GM19468 (cell line): ENCODE results near the gene ACCS.
A peak's percentile ranks its signal among the peaks of the same experiment; 100 is the strongest.

Experiments
- ATAC-seq: cut with Tn5 transposase; IDR thresholded peaks from one replicate; pipeline ENCODE4 v1.9.1; 2021; ENCODE audit warnings: mild to moderate bottlenecking, moderate library complexity, moderate number of reproducible peaks; ENCODE audit not compliant: unreplicated experiment; ENCODE audit errors: extremely low read depth

The ACCS gene

GRCh38 chr11:44065841-44066731, at the start of gene ACCS:
Gene ACCS (plus strand): TSS chr11:44066270. CDS start chr11:44067628, 1,358 bp downstream.
- peak; percentile 94 for ATAC-seq

- no peak for ATAC-seq
Observed at GRCh38 chr11:44016546-44017442, 49.3 kb upstream of the ACCS start.

GRCh38 chr11:44017443-44018126, 48.5 kb upstream of the ACCS start:
- ATAC-seq: no peak

- no peak for ATAC-seq
Observed at GRCh38 chr11:44018127-44018521, 47.9 kb upstream of the ACCS start.

GRCh38 chr11:44018829-44019228, 47.2 kb upstream of the ACCS start:
- ATAC-seq: no peak

- ATAC-seq: no peak
Observed at GRCh38 chr11:44024977-44025376, 41.1 kb upstream of the ACCS start.

- ATAC-seq: no peak
Observed at GRCh38 chr11:44025727-44026126, 40.3 kb upstream of the ACCS start.

GRCh38 chr11:44028401-44028800, 37.7 kb upstream of the ACCS start:
- no peak for ATAC-seq

GRCh38 chr11:44028816-44029506, 37.1 kb upstream of the ACCS start:
- no peak for ATAC-seq

GRCh38 chr11:44029507-44029845, 36.6 kb upstream of the ACCS start:
- no peak for ATAC-seq

GRCh38 chr11:44029977-44030911, 35.8 kb upstream of the ACCS start:
- no peak for ATAC-seq

GRCh38 chr11:44030996-44031395, 35.1 kb upstream of the ACCS start:
- no peak for ATAC-seq

- no peak for ATAC-seq
Observed at GRCh38 chr11:44031549-44031948, 34.5 kb upstream of the ACCS start.

- ATAC-seq: no peak
Observed at GRCh38 chr11:44032299-44033085, 33.6 kb upstream of the ACCS start.

GRCh38 chr11:44033411-44033850, 32.6 kb upstream of the ACCS start:
- ATAC-seq: no peak

- ATAC-seq: no peak
Observed at GRCh38 chr11:44033856-44034255, 32.2 kb upstream of the ACCS start.

GRCh38 chr11:44034639-44035038, 31.4 kb upstream of the ACCS start:
- no peak for ATAC-seq
